GM12874 (cell line): ENCODE results near the gene MAST3.

Experiments used
- TF ChIP-seq, protein P1 (sequence below): IDR thresholded peaks from 2 replicates; pipeline ENCODE4 v1.5.1; 2011; ENCODE audit warnings: low read depth, mild to moderate bottlenecking, control low read depth, low read length, moderate library complexity; ENCODE audit not compliant: insufficient read depth

The MAST3 gene

DNA sequence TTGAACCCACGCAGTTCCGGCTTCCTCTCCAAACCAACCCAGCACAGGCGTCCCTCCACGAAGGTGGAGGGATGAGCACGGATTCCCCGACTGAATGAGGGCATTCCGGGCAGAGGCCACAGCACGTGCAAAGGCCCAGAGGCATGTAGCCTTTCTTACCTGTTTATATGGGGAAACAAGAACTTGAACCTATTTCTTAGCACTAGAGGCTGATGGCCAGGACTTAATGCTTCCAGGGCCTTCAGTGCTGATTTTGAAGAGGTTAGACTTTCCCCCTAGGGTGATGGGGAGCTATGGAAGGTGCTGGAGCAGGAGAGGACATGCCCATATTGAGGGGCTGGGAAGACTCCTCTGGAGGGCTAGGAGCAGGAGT is 2.0 kb downstream of the MAST3 start:
- TF ChIP-seq, protein P1, sequence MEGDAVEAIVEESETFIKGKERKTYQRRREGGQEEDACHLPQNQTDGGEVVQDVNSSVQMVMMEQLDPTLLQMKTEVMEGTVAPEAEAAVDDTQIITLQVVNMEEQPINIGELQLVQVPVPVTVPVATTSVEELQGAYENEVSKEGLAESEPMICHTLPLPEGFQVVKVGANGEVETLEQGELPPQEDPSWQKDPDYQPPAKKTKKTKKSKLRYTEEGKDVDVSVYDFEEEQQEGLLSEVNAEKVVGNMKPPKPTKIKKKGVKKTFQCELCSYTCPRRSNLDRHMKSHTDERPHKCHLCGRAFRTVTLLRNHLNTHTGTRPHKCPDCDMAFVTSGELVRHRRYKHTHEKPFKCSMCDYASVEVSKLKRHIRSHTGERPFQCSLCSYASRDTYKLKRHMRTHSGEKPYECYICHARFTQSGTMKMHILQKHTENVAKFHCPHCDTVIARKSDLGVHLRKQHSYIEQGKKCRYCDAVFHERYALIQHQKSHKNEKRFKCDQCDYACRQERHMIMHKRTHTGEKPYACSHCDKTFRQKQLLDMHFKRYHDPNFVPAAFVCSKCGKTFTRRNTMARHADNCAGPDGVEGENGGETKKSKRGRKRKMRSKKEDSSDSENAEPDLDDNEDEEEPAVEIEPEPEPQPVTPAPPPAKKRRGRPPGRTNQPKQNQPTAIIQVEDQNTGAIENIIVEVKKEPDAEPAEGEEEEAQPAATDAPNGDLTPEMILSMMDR = no peak

DNA sequence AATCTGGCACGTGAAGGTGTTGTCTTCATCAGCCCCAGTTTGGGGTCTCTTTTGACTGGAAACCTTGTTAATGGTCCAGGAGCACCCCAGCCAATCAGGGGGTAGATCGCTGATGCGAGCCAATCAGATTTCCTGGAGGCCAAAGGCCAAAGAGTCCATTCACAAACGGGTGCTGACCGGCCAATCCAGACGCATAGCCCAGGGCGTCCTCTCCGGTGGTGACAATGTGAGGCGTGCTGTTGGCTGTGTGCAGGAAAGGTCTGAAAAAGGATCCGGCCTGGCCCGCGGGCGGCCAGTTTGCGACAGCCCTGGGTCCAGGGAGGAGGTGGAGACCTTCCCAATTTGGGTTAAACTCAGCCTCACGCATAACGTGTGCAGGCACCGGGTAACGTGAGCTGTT is 3.1 kb downstream of the MAST3 start:
- TF ChIP-seq, protein P1 = no peak

DNA sequence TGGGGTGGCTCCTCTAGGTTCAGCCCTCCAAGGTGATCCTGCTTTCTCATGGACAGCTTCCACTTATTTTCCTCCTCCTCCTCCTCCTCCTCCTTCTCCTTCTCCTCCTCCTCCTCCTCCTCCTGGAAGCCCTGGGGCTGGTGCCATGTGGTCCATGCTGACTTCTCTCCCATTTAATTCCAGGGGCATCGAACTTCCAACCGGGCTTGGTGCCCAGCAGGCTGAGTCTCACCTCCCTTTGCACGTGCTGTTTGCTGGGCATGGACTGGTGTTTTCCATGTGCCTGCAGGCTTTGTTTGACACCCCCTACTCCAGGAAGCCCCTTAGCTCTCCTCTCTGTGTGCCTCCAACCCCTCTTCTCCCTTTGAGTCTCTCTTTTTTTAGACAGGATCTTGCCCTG is 3.7 kb downstream of the MAST3 start:
- TF ChIP-seq, protein P1 = no peak

DNA sequence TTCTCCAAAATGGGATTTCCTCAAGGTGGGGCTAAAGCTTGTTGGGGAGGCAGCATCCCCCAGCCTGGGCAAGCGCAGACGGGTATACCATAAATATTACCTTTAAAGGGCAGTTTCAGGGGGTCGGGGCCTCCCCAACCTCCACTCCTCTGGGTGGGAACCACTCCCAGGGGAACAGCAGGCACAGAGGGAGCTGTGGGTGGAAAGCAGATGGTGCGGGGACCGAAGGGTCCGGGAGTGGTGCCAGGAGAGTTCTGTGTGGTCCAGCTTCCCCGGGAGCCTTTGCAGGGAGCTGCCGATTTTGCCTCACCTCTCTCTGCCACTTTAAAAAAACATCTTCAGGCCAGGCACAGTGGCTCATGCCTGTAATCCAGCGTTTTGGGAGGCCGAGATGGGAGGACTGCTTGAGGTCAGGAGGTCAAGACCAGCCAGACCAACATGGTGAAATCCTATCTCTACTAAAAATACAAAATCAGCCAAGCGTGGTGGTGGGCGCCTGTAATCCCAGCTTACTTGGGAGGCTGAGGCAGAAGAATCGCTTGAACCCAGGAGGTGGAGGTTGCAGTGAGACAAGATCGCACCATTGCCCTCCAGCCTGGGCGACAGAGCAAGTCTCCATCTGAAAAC is 5.5 kb downstream of the MAST3 start:
- TF ChIP-seq, protein P1 = no peak

DNA sequence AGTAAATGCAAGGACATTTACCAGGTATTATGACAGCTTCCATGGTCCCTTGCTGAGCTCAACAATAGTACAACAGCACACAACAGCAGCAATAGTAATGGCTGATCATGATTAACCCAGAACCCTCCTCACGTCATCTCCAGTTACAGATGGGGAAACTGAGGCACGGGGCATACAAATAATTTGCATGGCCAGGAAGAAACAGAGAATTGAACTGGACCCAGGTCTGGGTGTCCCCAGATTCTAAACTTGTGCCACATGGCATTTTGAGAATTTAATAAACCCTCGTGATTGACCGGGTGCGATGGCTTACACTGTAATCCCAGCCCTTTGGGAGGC is 7.2 kb downstream of the MAST3 start:
- TF ChIP-seq, protein P1 = no peak

DNA sequence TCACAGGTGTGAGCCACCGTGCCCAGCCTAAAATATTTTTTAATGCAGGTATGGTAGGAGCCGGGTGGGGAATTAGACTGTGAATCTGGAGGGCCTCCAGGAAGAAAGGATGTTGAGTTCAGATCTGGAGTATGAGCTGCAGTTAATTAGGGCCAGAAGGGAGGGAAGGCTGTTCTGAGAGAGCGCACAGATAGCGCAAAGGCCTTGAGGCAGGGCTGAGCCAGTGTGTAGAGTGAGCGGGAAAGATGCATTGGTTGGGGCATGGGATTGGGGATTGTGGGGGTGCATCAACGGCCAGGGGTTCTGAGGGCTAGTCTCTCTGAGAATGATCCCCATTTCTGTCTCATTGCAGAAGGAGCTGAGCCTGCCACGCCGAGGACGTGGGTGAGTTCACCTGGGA is 9.7 kb downstream of the MAST3 start:
- TF ChIP-seq, protein P1 = no peak

DNA sequence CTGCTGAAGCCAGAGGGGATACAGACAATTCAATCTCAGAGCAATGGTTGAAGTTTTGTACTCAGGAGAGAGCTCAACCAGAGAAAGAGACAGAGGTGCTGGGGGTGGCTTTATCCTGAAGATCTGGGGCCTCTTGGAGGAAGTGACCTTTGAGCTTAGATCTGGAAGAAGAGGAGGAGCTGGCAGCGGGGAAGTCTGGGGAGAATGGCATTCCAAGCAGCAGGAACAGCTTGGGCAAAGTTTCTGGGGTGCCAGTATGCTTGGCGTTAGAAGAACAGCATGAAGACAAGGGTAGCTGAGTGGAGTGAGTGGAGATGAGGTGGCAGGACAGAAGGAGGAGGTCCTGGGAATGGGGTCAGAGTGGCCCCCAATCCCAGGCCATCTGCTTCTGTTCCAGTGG is 11.3 kb downstream of the MAST3 start:
- TF ChIP-seq, protein P1 = no peak
